ENCODE measurements around the gene LRFN3. TPM values are rescaled to one million over a fixed set of nuclear protein-coding genes. Genes with fewer than 3 reads are reported as not detected.
"Not testable (repeated sequence)": the region's sequence is repeated elsewhere in the genome, so short reads cannot be mapped to it uniquely, and the experiment has no call there.

LRFN3 gene, protein sequence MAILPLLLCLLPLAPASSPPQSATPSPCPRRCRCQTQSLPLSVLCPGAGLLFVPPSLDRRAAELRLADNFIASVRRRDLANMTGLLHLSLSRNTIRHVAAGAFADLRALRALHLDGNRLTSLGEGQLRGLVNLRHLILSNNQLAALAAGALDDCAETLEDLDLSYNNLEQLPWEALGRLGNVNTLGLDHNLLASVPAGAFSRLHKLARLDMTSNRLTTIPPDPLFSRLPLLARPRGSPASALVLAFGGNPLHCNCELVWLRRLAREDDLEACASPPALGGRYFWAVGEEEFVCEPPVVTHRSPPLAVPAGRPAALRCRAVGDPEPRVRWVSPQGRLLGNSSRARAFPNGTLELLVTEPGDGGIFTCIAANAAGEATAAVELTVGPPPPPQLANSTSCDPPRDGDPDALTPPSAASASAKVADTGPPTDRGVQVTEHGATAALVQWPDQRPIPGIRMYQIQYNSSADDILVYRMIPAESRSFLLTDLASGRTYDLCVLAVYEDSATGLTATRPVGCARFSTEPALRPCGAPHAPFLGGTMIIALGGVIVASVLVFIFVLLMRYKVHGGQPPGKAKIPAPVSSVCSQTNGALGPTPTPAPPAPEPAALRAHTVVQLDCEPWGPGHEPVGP
- 2.8 TPM for total RNA-seq

- DNase-seq = peak; percentile 46
Measured at GRCh38 chr19:35935911-35936737, at the start of gene LRFN3. LRFN3 (plus strand) TSS chr19:35936374; CDS start chr19:35939426, 3,052 bp downstream.

DNA sequence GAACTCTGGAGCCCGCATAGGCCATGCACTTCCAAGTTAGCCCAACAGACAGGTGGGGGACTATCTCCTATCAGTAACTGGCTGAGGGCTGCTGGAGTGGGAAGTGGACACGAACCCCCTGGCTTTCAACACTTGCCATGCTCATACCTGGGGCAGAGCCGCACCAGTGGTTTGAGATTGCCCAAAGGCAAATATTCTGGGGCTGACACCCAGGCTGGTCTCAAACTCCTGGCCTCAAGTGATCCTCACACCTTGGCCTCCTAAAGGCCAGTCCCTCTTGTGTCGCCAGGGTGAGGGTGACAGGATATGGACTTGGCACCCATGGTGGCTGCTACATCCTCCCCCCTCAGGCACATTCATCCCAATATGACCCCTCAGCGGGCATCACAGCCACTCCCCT, 49.0 kb upstream of the LRFN3 start:
- DNase-seq = no peak

DNA sequence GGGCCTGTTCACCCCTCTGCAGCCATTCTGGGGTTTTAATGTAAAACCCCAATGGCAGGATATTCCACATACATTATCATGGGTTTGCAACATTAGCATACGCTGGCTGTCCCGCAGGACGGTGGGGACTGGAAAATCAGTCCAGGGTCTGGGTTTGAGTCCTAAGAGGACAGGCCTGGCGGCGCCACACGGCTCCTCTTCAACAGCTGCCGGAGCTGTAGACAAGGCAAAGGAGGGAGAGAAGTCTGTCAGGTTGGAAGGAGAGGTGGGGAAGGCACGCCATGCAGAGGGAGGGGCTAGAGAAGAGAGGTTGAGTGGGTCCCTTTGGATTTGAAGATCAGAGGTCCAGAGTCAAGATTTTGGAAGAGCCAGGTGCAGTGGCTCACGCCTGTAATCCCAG, 47.8 kb upstream of the LRFN3 start:
- DNase-seq = no peak

DNA sequence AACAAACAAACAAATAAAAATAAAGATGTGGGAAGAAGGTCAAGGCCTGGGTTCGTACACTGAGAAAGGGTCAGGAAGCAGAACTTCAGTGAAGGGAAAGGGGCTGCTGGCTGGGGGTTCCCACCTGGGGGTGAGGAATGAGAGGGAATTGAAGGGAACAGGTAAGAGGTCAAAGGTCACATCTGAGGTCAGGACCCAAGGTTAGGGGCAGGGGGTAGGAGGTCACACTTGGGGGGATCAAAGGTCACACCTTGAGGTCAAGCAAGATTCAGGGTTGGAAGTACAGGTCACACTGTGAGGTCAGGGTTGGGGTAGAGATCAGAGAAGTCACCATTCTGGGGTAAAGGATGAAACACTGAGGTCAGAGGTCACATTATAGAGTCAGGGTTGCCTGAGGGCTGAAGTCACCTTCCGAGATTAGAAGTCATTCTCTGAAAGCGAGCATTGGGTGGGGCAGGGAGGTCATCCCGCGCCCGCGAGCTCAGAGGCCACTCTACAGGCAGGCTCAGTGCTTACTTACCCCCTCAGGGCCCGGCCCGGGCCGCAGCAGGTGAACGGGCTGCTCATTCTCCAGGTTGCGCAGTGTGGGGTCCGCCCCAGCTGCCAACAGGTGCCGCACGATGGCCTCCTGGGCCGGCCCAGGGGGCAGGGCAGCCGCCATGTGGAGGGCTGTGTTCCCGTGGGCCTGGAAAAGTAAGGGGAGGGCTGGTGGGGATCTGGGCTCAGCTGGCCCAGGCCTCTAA, 46.6 kb upstream of the LRFN3 start:
- no peak for DNase-seq

- no peak for DNase-seq
Measured at GRCh38 chr19:35890113-35890650, 46.0 kb upstream of the LRFN3 start.

DNA sequence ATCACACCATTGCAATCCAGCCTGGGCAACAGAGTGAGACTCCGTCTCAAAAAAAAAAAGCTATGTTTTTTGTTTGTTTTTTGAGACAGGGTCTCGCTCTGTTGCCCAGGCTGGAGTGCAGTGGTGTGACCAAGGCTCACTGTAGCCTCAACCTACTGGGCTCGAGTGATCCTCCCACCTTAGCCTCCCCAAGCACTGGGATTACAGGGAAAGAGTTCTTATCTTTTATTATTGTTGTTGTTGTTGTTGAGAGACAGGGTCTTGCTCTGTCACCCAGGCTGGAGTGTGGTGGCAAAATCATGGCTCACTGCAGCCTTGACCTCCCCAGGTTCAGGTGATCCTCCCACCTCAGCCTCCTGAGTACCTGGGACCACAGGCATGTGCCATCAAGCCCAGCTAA, 44.4 kb upstream of the LRFN3 start:
- not testable (repeated sequence) for DNase-seq

DNA sequence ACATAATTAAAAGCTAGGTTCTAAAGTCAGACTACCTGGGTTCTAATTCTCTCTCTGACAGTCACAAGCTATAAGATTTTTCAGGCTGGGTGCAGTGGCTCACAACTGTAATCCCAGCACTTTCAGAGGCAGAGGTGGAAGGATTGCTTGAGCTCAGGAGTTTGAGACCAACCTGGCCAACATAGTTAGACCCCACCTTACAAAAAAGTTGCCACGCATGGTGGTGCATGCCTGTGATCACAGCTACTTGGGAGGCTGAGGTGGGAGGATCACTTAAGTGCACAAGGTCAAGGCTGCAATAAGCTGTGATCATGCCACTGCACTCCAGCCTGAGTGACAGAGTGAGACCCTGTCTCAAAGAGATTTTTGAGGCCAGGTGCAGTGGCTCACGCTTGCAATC, 41.8 kb upstream of the LRFN3 start:
- DNase-seq = no peak

DNA sequence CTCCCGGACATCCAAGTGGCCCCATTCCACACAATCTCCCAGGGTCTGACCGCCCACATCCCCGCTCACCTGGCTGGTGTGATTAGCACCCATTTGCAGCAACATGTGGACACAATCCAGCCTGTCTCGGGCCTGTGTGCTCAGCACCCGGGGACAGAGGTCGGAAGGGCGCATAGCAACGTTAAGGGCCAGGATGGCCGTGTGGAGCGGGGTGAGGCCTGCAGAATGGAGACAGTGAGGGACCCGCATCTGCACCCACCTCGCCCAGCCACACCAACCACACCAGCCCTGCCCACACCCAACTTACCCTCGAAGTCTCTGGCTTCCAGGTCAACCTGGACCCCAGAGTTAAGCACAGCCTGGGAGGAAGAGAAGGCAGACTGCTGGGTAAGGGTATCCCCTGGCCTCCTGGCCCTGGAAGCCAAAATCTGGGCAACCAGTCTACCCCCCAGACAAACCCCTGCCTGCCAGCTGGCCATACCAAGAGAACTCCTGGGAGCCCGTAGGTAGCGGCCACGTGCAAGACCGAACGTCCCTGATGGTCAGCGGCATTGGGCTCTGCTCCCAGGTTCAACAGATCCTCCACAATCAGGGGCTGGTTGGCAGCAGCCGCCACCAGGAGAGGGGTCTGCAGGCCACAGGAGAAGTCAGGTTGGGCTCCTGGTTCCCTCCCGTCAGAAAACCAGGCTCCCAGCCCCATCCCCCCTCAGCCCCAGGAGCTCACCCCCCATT, 40.1 kb upstream of the LRFN3 start:
- no peak for DNase-seq

DNA sequence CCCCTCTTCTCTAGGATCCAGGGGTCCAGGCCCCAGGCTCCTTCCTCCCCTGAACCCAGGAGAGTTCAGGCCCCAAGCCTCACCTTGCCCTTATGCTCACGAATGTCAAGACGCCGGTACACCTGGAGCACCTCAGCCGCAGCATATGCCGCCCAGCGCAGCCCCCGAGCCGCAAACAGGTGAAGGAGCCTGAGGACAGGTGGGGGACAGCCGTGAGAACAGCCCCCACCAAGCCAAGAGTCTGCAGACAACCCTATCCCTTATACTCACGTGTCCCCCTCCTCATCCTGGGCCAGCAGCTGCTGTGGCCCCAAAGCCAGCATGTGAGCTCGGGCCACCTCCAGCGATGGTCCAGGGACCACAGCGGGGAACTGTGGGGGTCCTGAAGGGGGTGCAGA, 39.5 kb upstream of the LRFN3 start:
- no peak for DNase-seq

GRCh38 chr19:35897706-35898451, 38.3 kb upstream of the LRFN3 start:
- DNase-seq = no peak

DNA sequence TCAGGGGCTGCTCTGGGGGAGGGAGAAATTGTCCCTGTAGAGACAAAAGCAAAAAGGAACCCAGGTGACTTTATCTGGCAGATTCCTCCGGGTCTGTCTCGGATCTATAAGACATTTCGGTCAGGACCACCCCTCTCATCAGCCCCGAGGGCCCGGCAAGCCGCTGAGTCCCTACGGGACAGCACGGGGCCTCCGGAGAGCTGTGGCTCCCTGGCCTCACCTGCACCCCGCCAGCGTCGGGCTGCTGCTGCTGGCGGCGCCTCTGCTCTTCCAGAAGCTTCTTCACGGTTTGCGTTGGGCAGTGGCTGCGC, 37.7 kb upstream of the LRFN3 start:
- DNase-seq = no peak

DNA sequence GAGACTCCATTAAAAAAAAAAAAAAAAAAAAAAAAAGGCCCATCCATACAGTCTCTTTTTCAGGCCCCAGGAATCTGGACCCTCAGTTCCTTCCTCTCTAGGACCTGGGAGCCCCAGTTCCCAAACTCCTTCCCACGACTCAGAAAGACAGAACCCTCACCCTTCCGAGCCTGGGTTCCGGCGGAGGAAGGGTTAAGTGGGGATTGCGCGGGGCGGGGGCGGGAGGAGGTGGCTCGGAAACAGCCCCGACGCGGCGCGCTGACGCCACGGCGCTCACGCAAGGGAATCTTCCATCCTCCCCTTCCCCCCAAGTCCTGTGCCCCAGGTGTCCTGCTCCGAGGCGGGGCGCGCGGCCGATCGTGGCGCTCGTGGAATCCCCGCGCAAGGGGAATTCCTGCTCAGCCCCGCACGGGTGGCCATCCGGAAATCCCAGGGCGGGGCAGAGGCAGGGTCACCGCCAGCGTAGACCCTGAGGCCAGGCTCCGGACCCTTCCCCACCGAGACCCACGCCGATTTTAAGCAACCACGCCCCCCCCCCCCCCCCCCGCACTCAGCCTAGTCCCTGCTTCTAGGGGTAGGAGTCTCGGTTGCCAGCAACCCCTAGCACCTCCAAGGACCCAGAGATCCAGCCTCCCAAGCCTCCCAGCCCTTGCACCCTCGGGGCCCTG, 36.5 kb upstream of the LRFN3 start:
- peak; percentile 87 for DNase-seq

DNA sequence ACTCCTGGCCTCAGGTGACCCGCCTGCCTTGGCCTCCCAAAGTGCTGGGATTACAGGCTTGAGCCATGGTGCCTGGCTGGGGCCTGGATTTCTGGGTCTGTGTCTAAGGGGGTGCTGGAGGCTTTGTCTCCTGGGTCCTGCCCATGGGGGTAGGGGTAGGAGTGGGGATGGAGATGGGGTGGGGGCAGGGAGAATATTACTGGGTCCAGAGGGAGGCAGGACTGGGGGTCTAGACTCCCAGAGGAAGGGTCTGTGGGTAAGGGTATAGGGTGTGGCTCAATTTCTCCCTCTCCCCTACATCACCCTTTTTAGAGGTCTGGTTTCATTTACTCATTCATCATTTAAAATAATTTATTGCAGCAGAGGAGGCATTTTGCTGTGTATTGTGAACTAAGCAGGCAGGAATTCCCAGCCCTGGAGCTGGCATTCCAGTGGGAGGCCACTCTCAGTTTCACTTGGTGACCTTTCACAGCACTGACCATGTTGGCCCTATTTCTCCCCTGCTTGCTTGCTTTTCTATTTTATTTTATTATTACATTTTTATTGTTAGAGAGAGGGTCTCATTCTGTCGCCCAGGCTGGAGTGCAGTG, 35.0 kb upstream of the LRFN3 start:
- DNase-seq = peak; percentile 6

GRCh38 chr19:35901854-35902661, 34.1 kb upstream of the LRFN3 start, which contains the start of gene HCST:
HCST (plus strand) TSS chr19:35902529; CDS start chr19:35902594, 65 bp downstream.
- DNase-seq = peak; percentile 10

- DNase-seq = no peak
Measured at GRCh38 chr19:35902870-35903475, 33.2 kb upstream of the LRFN3 start.

DNA sequence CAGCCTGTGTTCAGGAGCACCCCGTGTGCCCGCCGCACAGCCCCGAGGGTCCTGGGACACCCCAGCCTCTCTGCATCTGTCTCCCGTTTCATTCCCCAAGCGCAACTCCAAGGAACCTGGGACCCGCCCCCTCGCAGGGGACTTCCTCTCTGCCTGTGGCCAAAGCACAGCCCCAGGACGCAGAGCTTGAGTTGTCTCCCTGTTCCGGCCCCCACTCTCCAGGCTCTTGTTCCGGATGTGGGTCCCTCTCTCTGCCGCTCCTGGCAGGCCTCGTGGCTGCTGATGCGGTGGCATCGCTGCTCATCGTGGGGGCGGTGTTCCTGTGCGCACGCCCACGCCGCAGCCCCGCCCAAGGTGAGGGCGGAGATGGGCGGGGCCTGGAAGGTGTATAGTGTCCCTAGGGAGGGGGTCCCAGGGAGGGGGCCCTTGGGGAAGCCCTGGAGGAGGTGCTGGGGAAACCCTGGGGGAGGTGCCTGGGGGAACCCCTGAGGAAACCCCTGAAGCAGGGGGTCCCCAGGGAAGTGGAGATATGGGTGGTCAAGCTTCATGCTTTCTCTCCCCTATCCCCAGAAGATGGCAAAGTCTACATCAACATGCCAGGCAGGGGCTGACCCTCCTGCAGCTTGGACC, 32.5 kb upstream of the LRFN3 start:
- peak; percentile 10 for DNase-seq

GRCh38 chr19:35904311-35905068, 31.7 kb upstream of the LRFN3 start:
- DNase-seq = no peak
